Measurements from ENCODE around the gene MAP3K20.

- TF ChIP-seq TAF1 (IDR thresholded peaks at IDR 0.05; ENCODE audit: borderline replicate concordance, insufficient read depth, low read length) (no peak), POLR2AphosphoS5 (IDR thresholded peaks at IDR 0.05; ENCODE audit: low read depth, low read length) (no peak)
These were observed 21.2 kb upstream of the MAP3K20 start for GRCh38 chr2:173054466-173054865.

Measured in PFSK-1 (cell line).